ENCODE results near the gene ICAM2.
A peak's percentile ranks its signal among the peaks of the same experiment; 100 is the strongest.

ICAM2 gene

GRCh38 chr17:63960006-63960405, 60.4 kb downstream of the ICAM2 start:
- Histone ChIP-seq H3K9ac (ENCODE audit: low read depth, low read length) (no peak overlapping the region), H3K9me3 (ENCODE audit: control insufficient read depth, insufficient read depth, low read length) (no peaks in the 10 kb centered on the region), H3K4me1 (ENCODE audit: control insufficient read depth, insufficient read depth, low read length) (peaks cover 6% of the 10 kb centered on the region), H3K27me3 (ENCODE audit: control insufficient read depth, insufficient read depth, low read length) (peaks cover 3% of the 10 kb centered on the region), H3K4me3 (ENCODE audit: low read depth, low read length) (peak overlapping the region; percentile 78), H3K36me3 (ENCODE audit: control insufficient read depth, insufficient read depth, low read length) (peaks cover 4% of the 10 kb centered on the region)

GRCh38 chr17:63956296-63956920, 64.0 kb downstream of the ICAM2 start:
- Histone ChIP-seq H3K4me1 (ENCODE audit: control insufficient read depth, insufficient read depth, low read length) (no peaks in the 10 kb centered on the region), H3K9me3 (ENCODE audit: control insufficient read depth, insufficient read depth, low read length) (no peaks in the 10 kb centered on the region), H3K4me3 (ENCODE audit: low read depth, low read length) (no peak overlapping the region), H3K36me3 (ENCODE audit: control insufficient read depth, insufficient read depth, low read length) (peaks cover 4% of the 10 kb centered on the region), H3K9ac (ENCODE audit: low read depth, low read length) (no peak overlapping the region), H3K27me3 (ENCODE audit: control insufficient read depth, insufficient read depth, low read length) (peaks cover 3% of the 10 kb centered on the region)

GRCh38 chr17:63955791-63956190, 64.6 kb downstream of the ICAM2 start:
- Histone ChIP-seq H3K9me3 (ENCODE audit: control insufficient read depth, insufficient read depth, low read length) (no peaks in the 10 kb centered on the region), H3K4me1 (ENCODE audit: control insufficient read depth, insufficient read depth, low read length) (peaks cover under 1% of the 10 kb centered on the region), H3K4me3 (ENCODE audit: low read depth, low read length) (no peak overlapping the region), H3K27me3 (ENCODE audit: control insufficient read depth, insufficient read depth, low read length) (peaks cover 3% of the 10 kb centered on the region), H3K36me3 (ENCODE audit: control insufficient read depth, insufficient read depth, low read length) (peaks cover 4% of the 10 kb centered on the region), H3K9ac (ENCODE audit: low read depth, low read length) (no peak overlapping the region)

- Histone ChIP-seq H3K27me3 (ENCODE audit: control insufficient read depth, insufficient read depth, low read length) (no peaks in the 10 kb centered on the region), H3K4me1 (ENCODE audit: control insufficient read depth, insufficient read depth, low read length) (peaks cover 3% of the 10 kb centered on the region), H3K9ac (ENCODE audit: low read depth, low read length) (no peak overlapping the region), H3K9me3 (ENCODE audit: control insufficient read depth, insufficient read depth, low read length) (no peaks in the 10 kb centered on the region), H3K4me3 (ENCODE audit: low read depth, low read length) (no peak overlapping the region), H3K36me3 (ENCODE audit: control insufficient read depth, insufficient read depth, low read length) (peaks cover 4% of the 10 kb centered on the region)
Observed at GRCh38 chr17:63955232-63955631, 65.2 kb downstream of the ICAM2 start.

- Histone ChIP-seq H3K27me3 (ENCODE audit: control insufficient read depth, insufficient read depth, low read length) (no peaks in the 10 kb centered on the region), H3K36me3 (ENCODE audit: control insufficient read depth, insufficient read depth, low read length) (peaks cover 4% of the 10 kb centered on the region), H3K9me3 (ENCODE audit: control insufficient read depth, insufficient read depth, low read length) (no peaks in the 10 kb centered on the region), H3K4me3 (ENCODE audit: low read depth, low read length) (no peak overlapping the region), H3K9ac (ENCODE audit: low read depth, low read length) (no peak overlapping the region), H3K4me1 (ENCODE audit: control insufficient read depth, insufficient read depth, low read length) (peaks cover 3% of the 10 kb centered on the region)
Observed at GRCh38 chr17:63954402-63955063, 65.9 kb downstream of the ICAM2 start.
